Mammary epithelial cell (primary cell): Measurements from ENCODE around the gene IL26.

Experiments used
- CTCF ChIP-seq, 2 donors: IDR thresholded peaks in 1 of 2; conservative IDR thresholded peaks in 1 of 2; 2 replicates each; pipeline ENCODE4 v1.5.1; 2011 to 2012; ENCODE audit warnings: inconsistent platforms in 2 of 2, low read length in 2 of 2, mild to moderate bottlenecking in 2 of 2, control low read depth in 1 of 2, low read depth in 1 of 2; ENCODE audit not compliant: insufficient read depth in 1 of 2; ENCODE audit errors: extremely low read depth in 1 of 2
- EZH2 ChIP-seq: IDR thresholded peaks from 2 replicates; pipeline ENCODE4 v1.6.1; 2012; ENCODE audit warnings: low read length, inconsistent platforms, borderline replicate concordance

- TF ChIP-seq CTCF (conservative IDR thresholded peaks at IDR 0.05 in 1 of 2, IDR thresholded peaks at IDR 0.05 in 1 of 2; ENCODE audit: extremely low read depth in 1 of 2, insufficient read depth in 1 of 2, low read depth in 1 of 2, low read length in 2 of 2) (no peak), EZH2 (no peak)
Measured at GRCh38 chr12:68200854-68201253, 24.8 kb downstream of the IL26 start.
